ENCODE measurements around the gene MAP4K2. TPM values are rescaled to one million over a fixed set of nuclear protein-coding genes. Genes with fewer than 3 reads are reported as not detected.

MAP4K2 gene
- total and polyA plus RNA-seq, 2 of the 8 experiments (the other 6 are each of a cell fraction or from before 2014, with no cell fraction given) = 20.1 to 20.7 TPM

DNA sequence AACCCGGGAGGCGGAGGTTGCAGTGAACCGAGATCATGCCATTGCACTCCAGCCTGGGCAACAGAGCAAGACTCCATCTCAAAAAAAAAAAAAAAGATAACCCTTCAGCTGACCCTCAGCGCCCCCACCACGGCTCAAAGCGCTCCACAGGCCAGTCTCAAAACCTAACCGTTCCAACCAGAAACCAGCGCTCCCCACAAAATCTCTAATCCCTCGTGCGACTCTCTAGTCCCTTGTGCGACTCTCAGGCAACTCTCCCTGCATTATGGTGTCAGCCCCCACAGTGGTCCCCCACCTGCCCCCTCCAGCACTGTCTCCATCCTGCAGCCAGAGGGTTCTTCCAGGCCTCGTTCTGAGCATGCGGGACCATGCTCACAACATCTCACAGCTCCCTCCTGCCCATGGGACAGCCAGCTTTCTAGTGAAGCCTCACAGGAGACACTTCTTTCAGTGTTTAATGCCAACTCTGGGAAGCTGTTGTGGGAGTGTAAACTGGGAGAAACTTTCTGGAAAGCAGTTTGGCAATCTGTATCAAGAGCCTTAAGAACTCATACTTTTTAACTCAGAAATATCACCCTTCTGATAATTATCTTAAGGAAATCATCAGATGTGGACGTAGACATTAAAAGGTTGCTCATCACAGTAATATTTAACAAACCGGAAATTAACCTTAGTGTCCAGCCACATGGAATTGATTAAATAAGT is 54.9 kb downstream of the MAP4K2 start (continued):
- TF ChIP-seq, protein P1, sequence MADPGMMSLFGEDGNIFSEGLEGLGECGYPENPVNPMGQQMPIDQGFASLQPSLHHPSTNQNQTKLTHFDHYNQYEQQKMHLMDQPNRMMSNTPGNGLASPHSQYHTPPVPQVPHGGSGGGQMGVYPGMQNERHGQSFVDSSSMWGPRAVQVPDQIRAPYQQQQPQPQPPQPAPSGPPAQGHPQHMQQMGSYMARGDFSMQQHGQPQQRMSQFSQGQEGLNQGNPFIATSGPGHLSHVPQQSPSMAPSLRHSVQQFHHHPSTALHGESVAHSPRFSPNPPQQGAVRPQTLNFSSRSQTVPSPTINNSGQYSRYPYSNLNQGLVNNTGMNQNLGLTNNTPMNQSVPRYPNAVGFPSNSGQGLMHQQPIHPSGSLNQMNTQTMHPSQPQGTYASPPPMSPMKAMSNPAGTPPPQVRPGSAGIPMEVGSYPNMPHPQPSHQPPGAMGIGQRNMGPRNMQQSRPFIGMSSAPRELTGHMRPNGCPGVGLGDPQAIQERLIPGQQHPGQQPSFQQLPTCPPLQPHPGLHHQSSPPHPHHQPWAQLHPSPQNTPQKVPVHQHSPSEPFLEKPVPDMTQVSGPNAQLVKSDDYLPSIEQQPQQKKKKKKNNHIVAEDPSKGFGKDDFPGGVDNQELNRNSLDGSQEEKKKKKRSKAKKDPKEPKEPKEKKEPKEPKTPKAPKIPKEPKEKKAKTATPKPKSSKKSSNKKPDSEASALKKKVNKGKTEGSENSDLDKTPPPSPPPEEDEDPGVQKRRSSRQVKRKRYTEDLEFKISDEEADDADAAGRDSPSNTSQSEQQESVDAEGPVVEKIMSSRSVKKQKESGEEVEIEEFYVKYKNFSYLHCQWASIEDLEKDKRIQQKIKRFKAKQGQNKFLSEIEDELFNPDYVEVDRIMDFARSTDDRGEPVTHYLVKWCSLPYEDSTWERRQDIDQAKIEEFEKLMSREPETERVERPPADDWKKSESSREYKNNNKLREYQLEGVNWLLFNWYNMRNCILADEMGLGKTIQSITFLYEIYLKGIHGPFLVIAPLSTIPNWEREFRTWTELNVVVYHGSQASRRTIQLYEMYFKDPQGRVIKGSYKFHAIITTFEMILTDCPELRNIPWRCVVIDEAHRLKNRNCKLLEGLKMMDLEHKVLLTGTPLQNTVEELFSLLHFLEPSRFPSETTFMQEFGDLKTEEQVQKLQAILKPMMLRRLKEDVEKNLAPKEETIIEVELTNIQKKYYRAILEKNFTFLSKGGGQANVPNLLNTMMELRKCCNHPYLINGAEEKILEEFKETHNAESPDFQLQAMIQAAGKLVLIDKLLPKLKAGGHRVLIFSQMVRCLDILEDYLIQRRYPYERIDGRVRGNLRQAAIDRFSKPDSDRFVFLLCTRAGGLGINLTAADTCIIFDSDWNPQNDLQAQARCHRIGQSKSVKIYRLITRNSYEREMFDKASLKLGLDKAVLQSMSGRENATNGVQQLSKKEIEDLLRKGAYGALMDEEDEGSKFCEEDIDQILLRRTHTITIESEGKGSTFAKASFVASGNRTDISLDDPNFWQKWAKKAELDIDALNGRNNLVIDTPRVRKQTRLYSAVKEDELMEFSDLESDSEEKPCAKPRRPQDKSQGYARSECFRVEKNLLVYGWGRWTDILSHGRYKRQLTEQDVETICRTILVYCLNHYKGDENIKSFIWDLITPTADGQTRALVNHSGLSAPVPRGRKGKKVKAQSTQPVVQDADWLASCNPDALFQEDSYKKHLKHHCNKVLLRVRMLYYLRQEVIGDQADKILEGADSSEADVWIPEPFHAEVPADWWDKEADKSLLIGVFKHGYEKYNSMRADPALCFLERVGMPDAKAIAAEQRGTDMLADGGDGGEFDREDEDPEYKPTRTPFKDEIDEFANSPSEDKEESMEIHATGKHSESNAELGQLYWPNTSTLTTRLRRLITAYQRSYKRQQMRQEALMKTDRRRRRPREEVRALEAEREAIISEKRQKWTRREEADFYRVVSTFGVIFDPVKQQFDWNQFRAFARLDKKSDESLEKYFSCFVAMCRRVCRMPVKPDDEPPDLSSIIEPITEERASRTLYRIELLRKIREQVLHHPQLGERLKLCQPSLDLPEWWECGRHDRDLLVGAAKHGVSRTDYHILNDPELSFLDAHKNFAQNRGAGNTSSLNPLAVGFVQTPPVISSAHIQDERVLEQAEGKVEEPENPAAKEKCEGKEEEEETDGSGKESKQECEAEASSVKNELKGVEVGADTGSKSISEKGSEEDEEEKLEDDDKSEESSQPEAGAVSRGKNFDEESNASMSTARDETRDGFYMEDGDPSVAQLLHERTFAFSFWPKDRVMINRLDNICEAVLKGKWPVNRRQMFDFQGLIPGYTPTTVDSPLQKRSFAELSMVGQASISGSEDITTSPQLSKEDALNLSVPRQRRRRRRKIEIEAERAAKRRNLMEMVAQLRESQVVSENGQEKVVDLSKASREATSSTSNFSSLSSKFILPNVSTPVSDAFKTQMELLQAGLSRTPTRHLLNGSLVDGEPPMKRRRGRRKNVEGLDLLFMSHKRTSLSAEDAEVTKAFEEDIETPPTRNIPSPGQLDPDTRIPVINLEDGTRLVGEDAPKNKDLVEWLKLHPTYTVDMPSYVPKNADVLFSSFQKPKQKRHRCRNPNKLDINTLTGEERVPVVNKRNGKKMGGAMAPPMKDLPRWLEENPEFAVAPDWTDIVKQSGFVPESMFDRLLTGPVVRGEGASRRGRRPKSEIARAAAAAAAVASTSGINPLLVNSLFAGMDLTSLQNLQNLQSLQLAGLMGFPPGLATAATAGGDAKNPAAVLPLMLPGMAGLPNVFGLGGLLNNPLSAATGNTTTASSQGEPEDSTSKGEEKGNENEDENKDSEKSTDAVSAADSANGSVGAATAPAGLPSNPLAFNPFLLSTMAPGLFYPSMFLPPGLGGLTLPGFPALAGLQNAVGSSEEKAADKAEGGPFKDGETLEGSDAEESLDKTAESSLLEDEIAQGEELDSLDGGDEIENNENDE (IDR thresholded peaks at IDR 0.05; ENCODE audit: insufficient replicate concordance, low read length) = no peak
- TF ChIP-seq BCL11A (IDR thresholded peaks at IDR 0.05; ENCODE audit: low read depth in 2 of 2, low read length in 2 of 2) = no peak
- no peak for TF ChIP-seq MAX (IDR thresholded peaks at IDR 0.05)
- no peak for TF ChIP-seq HDAC6 (IDR thresholded peaks at IDR 0.05; ENCODE audit: low read depth, low read length)
- no peak for TF ChIP-seq YY1 (IDR thresholded peaks at IDR 0.05; ENCODE audit: low read depth, low read length)
- no peak for TF ChIP-seq BRCA1 (IDR thresholded peaks at IDR 0.05; ENCODE audit: low read depth, low read length)

Measured in H1 (cell line).